Stimulated activated naive CD8-positive, alpha-beta T cell treated with anti-CD3 and anti-CD28 coated beads, Interleukin-15, Interleukin-2, amounts not matched to agents 100 U/mL and 50 U/mL, for 24 hours (primary cell): ENCODE measurements around the gene KLHL22.
A peak's percentile ranks its signal among the peaks of the same experiment; 100 is the strongest.

Source experiments
- ATAC-seq: fragments of 150-1000 bp; cut with Tn5 transposase; one replicate; pipeline ENCODE4 v1.10.0; 2021
- DNase-seq: peaks from one replicate; pipeline ENCODE4 v3.0.0; 2021

KLHL22 gene

DNA sequence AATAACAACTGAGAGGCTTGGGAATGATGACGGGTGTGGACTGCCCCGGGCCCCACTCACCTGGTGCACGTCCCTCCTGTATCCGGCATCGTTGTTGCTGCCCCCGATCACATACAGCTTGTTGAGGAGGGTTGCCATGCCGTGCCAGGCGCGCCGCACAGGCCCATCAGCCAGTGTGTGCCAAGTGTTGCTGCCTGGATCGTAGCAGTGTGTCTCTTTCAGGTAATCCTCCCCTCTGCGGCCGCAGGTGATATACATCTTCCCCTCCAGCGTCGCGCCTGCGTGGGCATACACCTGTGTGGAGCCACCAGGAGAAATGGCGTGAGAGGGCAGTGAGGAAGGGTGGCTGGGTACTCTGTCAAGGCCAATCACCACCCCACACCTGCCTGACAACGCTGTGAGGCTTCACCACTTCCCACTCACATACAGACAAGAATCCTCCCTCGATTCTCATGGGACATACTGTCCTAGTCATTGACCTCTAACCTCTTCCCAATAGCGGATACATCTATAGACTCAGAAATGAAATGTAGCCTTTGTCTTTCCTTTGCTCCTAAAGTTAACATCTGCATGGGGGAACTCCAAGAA lies 49.1 kb downstream of the KLHL22 start:
- no peak for DNase-seq
- no peak for ATAC-seq

DNA sequence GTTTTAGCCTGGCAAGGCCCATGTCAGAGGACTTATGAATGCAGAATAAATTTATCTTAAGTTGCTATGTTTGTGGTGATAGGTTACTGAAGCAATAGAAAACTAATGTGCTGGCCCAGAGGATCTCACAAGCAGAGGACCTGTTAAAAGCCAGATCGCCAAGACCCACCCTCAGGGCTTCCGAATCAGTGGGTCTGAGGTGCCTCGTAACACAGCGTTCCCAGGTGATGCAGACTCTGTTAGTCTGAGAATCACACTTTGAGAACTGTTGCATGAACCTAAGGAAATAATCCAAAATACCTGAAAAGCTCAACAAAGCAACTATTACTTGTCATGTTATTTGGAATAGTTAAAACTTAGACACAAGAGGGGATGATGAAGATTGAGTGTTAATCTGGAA lies 51.3 kb downstream of the KLHL22 start:
- DNase-seq (no peak), ATAC-seq (no peak)

DNA sequence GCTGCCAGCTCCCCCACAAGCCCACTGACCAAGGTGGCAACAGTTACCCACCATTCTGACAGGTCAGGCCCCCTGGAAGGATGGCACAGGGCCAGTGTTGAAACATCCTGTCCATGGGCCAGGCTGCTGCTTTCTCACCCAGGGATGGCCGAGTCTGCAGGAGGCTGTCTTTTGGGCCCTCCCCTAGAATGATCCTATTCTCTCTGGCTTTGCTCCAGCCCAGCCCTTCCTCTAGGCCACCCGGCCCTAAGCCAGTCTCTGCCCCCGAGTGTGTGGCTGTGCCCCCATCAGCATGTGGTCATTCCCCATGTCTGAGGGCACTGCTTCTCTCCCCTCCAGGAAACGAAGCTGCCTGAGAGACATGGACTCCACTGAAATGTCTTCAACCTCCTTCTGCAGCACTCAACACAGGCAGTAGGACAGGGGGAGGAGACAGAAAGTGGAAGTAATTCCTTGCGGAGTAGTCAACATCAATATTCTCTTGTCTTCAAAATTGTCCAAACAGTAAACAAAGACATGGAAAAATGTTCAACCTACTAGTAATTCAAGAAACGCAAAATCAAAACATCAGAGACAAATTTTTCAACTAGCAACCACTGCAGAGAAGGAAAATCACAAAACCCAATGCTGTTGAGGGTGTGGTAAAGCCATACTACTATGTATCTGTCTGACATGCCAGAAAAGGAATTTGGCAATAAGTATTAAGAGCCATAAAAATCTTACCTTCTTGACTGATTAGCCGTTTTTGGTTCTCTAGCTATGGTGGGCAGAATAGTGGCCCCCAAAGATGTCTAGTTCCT lies 52.9 kb downstream of the KLHL22 start:
- DNase-seq (no peak), ATAC-seq (no peak)

DNA sequence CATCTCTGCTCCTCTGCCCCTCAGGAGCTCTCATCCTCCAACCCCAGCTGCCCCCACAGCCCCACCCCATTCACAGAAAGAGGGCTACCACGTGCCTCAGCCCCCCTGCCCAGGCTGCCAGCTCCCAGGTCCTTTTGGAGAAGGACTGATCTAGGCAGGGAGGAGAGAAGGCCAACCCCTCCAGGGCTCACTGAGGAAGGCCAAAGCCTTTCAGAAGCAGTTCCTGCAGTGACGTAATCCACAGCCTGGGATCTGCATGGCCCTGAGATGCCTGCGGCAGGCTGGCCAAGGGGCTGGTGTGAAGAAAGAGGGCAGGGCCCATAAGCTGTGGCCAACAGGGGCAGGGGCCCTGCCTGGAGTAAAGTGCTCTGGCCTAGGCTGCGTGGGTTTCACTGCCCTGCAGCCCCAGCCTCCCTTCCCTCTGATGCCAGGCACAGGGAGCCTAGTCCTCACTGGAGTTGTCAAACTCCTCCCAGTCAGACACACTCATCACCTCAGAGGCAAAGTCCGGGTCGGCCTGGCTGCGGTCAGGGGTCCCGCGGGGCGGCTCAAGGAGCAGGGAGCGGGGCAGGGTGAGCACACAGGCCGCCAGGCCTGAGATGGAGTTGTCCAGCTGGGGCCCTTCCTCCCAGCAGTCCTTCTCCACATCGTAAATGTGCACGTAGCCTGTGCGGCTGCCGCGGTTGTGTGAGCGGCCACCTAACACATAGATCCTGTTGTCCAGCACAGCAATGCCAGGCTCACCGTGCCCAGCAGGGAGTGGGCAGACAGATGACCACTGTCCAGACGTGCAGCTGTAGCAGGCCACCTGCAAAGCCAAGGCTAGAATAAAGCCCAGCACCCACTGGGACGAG lies 53.7 kb downstream of the KLHL22 start:
- ATAC-seq = no peak
- no peak for DNase-seq

DNA sequence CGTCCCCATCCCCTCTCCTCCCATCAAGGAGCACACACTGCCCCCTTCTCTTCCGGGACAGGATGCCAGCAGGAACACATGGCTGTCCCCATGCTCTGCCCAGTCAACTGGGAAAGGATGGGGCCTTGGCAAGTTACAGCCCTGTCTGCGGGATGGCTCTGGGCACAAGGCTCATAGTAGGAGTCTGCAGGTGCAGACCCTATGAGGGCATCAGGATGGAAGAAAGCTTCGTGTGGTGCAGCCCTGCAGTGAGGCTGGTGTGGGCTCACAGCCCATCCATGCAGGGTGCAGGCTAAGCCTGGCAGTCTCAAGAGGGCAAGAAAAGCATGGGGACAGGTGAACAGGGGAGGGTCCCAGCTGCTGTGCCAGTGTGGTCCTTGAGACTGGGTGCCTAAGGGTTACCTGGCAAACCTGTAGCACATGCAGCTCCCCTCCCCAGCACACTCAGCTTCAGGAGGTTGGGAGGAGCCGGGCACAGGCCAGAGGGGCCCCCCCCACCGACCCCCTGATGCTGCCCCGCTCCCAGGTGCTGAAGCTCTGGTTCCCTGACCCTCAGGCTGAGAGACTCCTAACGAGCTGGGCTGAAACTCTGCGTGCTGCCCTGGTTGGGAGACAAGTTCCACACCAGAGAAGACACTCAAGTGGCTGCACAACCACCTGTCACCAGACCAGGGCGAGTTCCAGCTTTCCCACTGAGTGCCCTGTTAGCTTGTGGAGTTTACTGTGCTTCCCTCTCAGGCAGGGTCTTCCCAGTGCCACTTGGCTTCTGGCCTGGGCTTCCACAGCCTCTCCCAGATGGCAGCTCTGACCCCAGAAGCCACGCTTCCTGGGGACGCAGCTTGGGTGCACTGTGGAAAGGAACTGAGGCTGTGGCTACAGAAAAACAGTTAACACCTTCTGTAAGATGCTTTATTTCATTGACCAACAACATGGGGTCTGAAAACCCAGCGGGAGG lies 54.7 kb downstream of the KLHL22 start:
- ATAC-seq (no peak), DNase-seq (no peak)

DNA sequence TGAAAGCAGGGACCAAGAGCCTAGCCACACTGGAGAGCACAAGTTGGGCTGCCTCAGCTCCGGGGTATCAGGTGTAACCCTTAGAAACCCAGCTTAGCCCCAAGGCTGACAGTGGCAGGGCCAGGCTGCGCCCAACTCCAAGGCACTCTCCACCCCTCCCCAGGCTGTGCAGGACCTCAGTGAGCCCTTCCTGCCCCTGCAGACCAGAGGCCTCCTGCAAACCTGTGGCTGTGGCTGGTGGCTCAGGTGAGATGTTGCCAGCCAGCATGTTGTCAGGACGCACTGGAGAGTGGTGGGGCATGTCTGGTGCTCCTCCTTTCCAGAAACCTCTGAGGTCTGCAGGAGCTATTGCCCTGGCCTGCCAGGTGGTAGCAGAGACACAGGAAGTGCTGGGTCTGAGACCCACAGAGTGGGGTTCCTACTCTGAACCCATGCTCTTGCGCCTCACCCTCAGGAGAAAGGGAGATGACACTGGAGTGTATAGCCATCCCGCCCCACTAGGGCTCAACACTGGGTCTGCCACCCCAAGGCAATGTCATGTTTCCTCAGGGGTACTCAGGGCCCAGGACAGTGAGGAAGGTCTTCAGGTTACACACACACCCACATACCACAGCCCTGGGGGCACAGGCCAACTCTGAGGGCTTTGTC lies 55.5 kb downstream of the KLHL22 start:
- DNase-seq (no peak), ATAC-seq (no peak)

DNA sequence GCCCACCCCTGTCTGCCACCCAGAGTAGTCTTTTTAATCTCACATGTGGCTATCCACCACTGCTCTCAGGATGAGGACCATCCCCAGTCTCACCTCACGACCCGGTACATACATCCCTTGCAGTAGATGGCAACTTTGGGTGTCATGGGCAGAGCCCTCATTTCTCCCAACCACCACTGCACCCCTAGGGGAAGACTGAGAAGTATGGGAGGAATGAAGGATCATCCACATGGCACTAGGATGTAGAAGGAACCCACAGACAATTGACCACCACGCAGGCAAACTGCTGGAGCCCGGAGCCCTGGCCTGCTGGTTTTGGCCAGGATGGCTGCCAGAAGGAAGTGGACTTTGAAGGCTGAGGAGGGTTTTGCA lies 56.1 kb downstream of the KLHL22 start:
- no peak for ATAC-seq
- no peak for DNase-seq

DNA sequence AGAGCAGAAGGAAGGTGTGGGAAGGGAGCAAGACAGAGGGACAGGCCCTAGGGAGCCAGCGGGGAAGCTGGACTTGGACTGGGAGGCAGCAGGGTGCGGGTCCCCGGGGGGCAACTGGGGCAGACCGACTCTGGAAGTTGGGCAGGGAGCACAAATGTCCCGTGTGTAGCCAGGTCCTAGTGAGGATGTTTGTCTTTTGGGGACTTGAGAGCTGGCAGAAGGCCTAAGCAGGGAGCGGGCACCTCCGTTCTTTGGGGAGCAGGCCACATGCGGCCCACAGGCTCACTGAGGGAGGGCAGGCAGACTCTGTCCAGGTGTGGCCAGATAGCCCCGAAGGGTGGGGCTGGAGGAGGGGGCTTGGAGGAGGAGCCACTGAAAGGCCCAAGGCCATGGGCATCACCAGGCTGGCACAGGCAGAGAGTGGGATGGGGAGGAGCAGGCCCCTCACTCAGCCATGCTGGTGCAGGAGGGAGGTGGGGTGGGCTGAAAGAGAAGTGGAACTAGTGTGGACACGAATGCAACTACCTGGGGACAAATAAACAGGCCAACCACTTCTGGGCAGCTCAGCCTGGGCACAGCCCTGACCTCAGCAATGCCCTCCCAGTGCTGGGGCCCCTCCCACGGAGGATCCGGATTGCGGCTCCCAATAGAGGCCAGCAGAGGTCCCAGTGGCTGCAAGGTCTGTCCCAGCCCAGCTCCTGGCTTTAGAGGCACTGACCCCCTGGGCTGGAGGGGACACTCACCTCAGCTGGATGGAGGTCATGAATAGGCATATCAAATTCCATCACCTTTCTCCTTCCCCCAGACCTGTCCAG lies 56.7 kb downstream of the KLHL22 start:
- no peak for ATAC-seq
- no peak for DNase-seq

DNA sequence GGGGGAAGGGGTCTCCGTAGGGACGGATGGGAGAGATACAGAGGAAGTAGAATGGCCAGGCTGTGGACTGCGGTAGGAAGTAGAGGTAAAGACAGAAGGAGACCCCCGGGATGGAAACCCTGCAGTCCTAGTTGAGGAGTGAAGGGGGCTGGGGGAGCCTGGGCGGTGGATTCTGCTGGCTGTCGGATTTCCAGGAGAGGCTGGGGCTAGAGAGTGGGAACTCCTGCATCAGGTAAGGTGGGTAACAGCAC lies 57.2 kb downstream of the KLHL22 start:
- no peak for ATAC-seq
- DNase-seq = no peak

DNA sequence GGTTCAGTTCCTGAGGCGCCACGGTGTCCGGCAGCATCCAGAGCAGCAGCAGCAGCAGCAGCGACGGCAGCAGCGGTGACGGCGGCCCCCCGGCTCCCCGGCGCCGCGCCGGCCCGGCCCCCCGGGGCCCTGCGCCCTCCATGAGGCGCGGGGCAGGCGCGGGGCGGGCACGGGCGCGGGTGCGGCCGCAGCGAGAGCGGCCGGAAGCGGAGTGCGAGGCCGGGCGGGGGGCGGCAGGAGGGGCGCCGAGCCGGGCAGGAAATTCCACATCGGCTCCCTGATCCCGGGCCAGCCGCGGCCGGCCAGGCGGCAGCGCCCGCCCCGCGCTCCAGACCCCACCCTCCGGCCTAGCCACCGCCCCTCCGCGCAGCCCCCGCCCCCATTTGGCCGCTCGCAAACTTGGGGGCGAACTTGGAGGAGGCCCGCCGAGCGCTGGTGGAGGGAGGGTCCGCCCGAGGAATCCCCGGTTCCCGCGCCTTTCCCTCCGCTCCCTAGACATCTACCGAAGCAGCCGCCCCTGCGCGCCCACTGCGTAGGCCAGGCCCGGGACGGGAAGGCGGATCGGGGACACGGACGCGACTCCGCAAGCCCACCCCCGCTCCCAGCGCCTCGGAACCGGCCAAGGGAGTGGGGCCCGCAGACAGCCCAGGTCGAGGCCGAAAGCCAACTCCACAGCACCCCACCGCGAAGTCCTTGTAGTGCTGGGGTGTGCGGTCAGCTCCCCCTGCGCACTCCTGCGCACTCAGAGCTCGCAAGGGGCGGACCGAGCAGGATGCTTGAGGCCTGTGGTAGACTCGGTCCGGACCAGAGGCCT lies 57.8 kb downstream of the KLHL22 start, which contains the start of gene SCARF2:
TSS of gene SCARF2 (minus strand) at position 213 of the 814 bp plus-strand sequence. CDS start at position 142, 71 bp downstream.
- ATAC-seq (peak; percentile 4), DNase-seq (no peak)

DNA sequence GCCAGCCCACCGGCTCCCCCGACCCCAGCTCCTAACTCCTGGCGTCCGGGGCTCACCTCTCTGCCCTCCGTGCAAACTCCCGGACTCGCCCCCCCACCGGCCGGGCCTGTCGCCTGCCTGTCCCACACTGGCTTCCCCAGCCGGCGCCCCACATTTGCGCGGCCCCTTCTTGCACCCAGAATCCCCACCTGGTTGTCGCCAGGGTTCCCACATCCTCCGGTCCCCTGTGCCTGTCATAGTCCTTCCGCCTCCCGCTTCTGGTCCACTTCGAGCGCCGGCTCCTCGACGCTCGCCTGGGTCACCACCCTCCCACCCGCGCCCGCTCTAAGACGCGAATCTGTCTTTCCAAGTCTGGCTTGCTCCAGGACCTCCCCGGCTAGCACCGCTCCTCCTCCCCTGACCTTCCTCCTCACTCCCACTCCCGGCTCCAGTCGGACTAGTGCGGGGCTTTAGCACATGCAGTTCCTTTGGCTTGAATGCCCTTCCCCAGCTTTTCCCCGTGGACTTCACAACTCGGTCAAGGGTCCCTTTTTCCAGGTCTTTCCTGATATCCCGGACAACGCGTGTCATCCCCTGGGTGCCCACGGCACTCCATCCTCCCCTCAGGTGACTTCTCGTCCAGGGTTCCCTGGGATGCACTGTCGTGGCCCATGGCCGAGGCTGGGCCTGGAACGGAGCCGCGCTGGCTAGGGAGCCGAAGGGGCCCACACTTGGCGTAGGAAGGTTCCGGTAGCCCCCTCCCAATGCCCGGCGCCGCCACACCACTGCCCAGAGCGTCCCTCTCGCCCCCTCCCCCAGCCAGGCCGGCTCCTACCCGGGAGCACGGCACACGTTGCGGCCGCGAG lies 58.6 kb downstream of the KLHL22 start:
- peak; percentile 5 for ATAC-seq
- DNase-seq = no peak

DNA sequence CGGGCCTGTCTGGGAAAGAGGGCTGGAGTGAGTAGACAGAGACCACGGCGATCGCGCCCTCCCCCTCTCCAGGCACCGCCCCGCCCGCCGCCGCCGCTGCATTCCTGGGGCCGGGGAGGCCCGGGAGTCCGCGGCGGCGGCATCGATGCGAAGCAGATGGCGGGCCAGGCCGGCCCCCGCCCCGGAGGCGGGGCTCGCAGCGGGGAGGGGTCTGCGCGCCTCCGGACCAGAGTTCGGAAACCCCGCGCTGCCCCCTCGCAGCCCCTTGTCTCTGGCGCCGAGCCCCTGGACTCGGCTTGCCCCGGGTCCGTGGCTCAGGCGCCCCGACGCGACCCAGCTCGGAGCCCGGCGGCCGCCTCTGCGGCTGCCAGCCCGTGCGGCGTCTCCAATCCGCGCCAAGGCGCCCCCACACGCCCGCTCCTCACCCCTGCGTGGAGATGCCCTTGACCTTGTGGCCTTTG lies 59.3 kb downstream of the KLHL22 start:
- DNase-seq = no peak
- no peak for ATAC-seq

DNA sequence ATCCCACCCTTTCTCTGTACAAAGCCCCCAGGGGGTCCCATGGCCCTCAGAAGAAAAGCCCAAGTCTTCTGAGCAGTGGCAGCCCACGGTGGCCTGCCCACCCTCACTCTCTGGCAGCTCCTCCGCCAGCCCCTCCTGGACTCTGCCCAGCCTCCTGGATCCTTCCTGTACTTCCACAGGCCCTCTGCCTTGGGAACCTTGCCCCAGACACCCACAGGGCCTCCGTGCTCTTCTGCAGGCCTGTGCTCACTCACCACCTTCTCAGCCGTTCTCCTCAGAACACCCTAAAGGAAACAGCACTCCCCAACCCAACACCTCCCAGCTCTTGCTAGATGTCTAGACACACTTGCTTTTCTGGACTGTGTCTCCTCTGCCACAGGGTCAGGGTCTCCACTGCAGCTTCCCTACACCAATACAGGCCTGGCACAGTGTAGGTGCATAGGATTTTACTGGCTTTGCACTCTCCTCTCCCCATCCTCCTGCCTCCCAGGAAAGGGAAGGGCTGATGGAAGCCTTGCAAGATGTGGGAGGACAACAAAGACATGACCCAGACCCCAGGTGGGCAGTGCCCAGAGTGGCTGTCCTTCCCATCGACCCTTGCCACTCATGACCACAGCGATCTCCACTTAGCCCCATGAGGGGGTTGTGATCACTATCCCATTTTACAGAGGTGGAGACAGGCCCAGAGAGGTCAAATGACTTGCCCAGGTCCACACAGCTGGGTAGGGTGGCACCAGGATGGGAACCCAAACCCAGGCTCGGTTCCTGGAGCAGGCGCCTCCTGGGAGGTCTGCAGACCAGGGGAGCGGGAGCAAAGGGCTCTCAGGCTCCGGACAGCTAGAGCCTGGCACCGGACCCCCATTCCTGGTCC lies 59.9 kb downstream of the KLHL22 start:
- ATAC-seq = no peak
- DNase-seq = no peak

DNA sequence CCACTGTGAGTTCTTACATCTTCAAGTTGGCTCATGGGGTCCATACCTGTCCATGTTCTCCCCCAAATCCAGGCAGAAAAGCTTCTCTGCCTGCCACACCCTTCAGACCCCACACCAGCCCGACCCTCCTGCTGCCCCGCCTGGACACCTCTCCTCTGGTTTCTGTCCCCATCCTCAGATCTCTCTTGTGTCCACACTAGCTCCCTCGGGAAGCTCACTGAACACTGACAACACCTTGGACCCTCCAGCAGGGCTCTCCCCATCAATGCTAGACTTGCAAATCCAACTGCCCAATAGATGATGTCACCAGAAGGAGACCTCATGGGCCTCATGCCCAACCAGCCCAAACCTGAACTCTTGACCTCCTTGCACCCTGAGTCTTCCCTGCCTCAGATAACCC lies 60.8 kb downstream of the KLHL22 start:
- DNase-seq = no peak
- no peak for ATAC-seq

DNA sequence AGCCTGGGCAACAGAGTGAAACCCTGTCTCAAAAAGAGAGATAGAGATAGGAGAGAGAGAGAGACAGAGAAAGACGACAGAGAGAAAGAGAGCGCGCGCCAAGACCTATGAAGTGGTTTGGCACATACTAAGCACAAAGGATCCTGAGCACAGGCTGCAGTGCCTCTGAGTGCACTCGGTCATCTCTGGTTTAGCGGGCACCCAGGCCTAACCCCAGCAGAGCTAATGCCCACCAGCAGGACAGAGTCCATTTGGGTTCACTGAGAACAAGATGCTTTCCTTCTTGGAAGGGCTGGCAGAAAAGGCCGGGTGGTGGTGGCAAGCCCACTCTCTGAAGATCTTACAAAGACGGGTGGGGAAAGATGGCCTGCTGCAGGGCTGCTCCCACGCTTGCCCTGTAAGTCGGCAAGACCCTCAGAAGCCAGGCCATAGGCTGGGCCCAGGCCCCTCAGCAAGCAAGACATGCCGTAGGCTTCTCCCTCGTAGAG lies 61.3 kb downstream of the KLHL22 start:
- ATAC-seq = no peak
- DNase-seq = no peak

DNA sequence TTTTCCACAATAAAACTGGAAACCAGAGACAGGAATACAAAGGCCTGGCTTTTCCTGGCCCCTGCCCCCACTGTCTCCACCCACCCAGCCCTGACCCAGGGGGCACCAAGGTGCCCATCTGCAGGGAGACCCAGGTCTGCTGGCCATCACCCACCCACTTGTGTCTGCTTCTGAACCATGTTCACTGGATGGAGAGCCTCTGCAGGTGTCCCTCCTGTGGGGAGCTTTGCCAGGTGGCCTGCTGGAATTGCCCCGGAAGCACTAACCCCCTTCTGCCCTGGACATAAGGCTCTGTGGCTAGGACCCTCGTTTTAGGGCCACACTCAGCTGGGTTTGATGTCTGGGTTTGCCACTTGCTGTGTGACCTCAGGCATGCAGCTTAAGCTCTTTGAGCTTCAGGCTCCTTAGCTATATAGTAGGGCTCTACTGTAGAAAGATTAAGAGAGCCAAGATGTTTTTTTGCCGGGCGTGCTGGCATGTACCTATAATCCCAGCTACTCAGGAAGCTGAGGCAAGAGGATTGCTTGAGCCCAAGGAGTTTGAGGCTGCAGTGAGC lies 61.8 kb downstream of the KLHL22 start:
- DNase-seq (no peak), ATAC-seq (no peak)

DNA sequence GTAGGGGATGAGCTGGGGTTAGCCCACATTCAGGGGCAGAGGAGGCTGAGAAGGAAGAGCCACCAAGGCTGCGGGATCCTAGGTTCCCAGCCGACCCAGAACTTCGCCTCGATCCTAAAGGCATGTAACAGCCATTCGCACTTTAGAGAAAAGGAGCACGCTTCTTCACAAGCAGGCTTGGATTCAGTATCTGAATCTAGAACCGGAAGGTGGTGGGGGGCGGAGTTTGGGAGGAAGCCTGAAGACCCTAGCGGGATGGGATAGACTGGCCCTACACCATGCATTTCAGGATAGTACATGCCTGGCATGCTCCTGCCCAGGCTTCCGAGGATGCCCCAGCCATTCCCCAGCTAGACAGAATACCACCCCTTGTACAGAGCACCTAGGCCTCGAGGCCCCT lies 62.4 kb downstream of the KLHL22 start:
- no peak for ATAC-seq
- DNase-seq = no peak
